22Rv1 (cell line): ENCODE data around the gene ABCA1.

ENCODE experiments used
- CTCF ChIP-seq: fragments of 450-650 bp; IDR thresholded peaks from 2 replicates; pipeline ENCODE4 v1.5.1; 2017; ENCODE audit warnings: mild to moderate bottlenecking
- ZFX ChIP-seq: fragments of 450-650 bp; IDR thresholded peaks from 2 replicates; pipeline ENCODE4 v1.6.1; 2017; ENCODE audit warnings: antibody characterized with exemption, borderline replicate concordance

- TF ChIP-seq CTCF, result no peak
- no peak for TF ChIP-seq ZFX
These were observed 13.5 kb downstream of the ABCA1 start for GRCh38 chr9:104914466-104914865.
